ENCODE data around the gene MERTK. TPM values are rescaled to one million over a fixed set of nuclear protein-coding genes. Genes with fewer than 3 reads are reported as not detected.
A peak's percentile ranks its signal among the peaks of the same experiment; 100 is the strongest.
"Not testable (repeated sequence)": the region's sequence is repeated elsewhere in the genome, so short reads cannot be mapped to it uniquely, and the experiment has no call there.

The MERTK gene
- total RNA-seq, 2 donors from 2014 or later: 22.2 to 43.6 TPM

DNA sequence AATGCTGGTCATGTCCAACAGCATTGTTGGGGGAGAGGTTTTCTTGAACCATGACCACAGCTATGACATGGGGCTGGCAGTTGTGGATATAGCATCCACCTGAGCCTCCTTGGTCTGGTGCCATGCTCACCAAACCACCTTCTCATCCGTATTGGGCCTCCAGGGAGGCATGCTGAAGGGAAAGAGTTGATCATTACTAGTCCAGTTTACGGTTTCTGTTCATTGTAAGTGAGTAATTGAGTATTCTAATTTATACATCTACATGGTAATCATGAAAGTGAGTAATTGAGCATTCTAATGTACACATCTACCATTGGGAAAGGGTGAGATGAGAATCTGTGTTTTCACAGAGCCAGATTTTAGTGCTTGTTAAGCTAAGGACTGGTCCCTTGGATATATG lies 163.4 kb downstream of the MERTK start:
- TF ChIP-seq POLR2AphosphoS5 (IDR thresholded peaks at IDR 0.05) (no peak), POLR2A (IDR thresholded peaks at IDR 0.05) (no peak)
- TF ChIP-seq, protein P1, sequence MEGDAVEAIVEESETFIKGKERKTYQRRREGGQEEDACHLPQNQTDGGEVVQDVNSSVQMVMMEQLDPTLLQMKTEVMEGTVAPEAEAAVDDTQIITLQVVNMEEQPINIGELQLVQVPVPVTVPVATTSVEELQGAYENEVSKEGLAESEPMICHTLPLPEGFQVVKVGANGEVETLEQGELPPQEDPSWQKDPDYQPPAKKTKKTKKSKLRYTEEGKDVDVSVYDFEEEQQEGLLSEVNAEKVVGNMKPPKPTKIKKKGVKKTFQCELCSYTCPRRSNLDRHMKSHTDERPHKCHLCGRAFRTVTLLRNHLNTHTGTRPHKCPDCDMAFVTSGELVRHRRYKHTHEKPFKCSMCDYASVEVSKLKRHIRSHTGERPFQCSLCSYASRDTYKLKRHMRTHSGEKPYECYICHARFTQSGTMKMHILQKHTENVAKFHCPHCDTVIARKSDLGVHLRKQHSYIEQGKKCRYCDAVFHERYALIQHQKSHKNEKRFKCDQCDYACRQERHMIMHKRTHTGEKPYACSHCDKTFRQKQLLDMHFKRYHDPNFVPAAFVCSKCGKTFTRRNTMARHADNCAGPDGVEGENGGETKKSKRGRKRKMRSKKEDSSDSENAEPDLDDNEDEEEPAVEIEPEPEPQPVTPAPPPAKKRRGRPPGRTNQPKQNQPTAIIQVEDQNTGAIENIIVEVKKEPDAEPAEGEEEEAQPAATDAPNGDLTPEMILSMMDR (IDR thresholded peaks at IDR 0.05): no peak
- intact Hi-C loops (cut with DNase I): no loop called here
- Histone ChIP-seq H3K9me3 (no peaks in the 10 kb centered on the region), H3K27ac (no peak overlapping the region), H3K27me3 (replicated peaks; ENCODE audit: insufficient read depth) (no peaks in the 10 kb centered on the region), H3K4me3 (no peak overlapping the region), H3K4me1 (replicated peaks) (peaks cover 9% of the 10 kb centered on the region), H3K36me3 (no peaks in the 10 kb centered on the region)
- 90% methylated on average over 2 of the region's 2 CpGs for WGBS
- no peak for DNase-seq (ENCODE audit: low spot score)

DNA sequence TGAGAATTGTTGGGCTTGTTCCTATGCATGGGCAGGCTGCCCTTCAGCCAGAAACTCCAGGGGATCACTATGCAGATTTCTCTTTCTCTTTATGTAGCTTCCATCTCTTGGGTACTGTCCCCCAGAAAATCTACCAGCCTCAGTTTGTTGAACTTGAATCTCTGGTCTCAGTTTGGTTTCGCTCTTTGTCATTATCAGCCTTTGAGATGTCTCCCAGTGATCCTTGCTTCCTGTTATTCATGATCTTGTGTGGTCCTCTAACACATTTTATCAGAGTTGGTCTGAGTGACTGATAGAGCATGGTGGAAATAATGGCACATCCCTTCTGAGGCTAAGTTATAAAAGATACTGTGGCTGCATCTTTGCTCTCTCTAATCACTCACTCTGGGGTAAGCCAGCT lies 164.5 kb downstream of the MERTK start:
- TF ChIP-seq POLR2A (IDR thresholded peaks at IDR 0.05): no peak
- no peak for TF ChIP-seq POLR2AphosphoS5 (IDR thresholded peaks at IDR 0.05)
- TF ChIP-seq, protein P1 (IDR thresholded peaks at IDR 0.05): no peak
- H3K27me3 ChIP-seq (replicated peaks; ENCODE audit: insufficient read depth): no peaks in the 10 kb centered on the region
- DNase-seq (ENCODE audit: low spot score): no peak
- H3K9me3 ChIP-seq: no peaks in the 10 kb centered on the region
- intact Hi-C loops (cut with DNase I): no loop called here
- H3K36me3 ChIP-seq: no peaks in the 10 kb centered on the region
- 100% methylated on average over 1 of the region's 1 CpG for WGBS
- peaks cover 3% of the 10 kb centered on the region for H3K4me1 ChIP-seq (replicated peaks)
- peak overlapping the region in 1 of 2 donors; percentile 3 for H3K27ac ChIP-seq
- no peak overlapping the region for H3K4me3 ChIP-seq

DNA sequence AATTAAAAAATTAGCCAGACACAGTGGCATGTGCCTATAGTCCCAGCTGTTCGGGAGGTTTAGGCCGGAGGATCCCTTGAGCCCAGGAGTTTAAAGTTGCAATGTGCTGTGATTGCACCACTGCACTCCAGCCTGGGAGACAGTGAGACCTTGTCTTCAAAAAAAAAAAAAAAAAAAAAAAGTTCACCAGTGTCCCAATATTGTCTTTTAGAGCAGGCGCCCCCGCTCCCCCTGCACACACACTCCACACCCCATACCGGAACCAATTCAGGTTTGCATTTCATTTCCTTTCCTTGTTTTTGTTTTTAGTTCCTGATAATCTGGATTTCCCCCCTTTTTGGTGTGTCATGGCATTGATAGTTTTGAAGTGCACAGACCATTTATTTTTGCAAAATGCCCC lies 167.1 kb downstream of the MERTK start:
- no peaks in the 10 kb centered on the region for H3K27me3 ChIP-seq (replicated peaks; ENCODE audit: insufficient read depth)
- TF ChIP-seq POLR2AphosphoS5 (IDR thresholded peaks at IDR 0.05): no peak
- no peak for TF ChIP-seq POLR2A (IDR thresholded peaks at IDR 0.05)
- TF ChIP-seq, protein P1 (IDR thresholded peaks at IDR 0.05): no peak
- no peak for DNase-seq (ENCODE audit: low spot score)
- no peak overlapping the region for H3K27ac ChIP-seq
- no peaks in the 10 kb centered on the region for H3K4me1 ChIP-seq (replicated peaks)
- 96% methylated on average over 5 of the region's 5 CpGs for WGBS
- H3K4me3 ChIP-seq: no peak overlapping the region
- no peaks in the 10 kb centered on the region for H3K36me3 ChIP-seq
- intact Hi-C loops (cut with DNase I): no loop called here
- no peaks in the 10 kb centered on the region for H3K9me3 ChIP-seq

DNA sequence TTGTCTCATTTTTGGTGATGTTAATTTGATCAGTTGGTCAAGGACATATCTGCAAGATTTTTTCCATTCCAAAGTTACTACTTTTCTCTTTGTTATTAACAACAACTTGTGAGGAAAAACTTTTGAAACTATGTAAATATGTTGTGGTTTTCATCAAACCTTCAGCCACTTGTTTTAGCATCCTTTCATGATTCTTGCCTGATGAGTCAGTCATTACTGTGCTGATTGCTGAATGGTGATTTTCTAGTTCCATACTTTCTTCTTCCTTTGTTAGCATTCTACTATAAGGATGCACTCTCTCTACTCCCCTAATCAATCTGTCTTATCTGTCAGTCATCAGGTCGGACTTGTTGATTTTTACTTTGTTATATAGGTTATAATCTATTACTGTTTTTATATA lies 167.6 kb downstream of the MERTK start:
- Histone ChIP-seq H3K9me3 (no peaks in the 10 kb centered on the region), H3K27me3 (replicated peaks; ENCODE audit: insufficient read depth) (no peaks in the 10 kb centered on the region), H3K27ac (no peak overlapping the region), H3K4me1 (replicated peaks) (no peaks in the 10 kb centered on the region), H3K36me3 (no peaks in the 10 kb centered on the region), H3K4me3 (no peak overlapping the region)
- WGBS: 69% methylated on average over 1 of the region's 1 CpG
- no peak for DNase-seq (ENCODE audit: low spot score)
- intact Hi-C loops (cut with DNase I): no loop called here
- TF ChIP-seq POLR2A (IDR thresholded peaks at IDR 0.05): no peak

DNA sequence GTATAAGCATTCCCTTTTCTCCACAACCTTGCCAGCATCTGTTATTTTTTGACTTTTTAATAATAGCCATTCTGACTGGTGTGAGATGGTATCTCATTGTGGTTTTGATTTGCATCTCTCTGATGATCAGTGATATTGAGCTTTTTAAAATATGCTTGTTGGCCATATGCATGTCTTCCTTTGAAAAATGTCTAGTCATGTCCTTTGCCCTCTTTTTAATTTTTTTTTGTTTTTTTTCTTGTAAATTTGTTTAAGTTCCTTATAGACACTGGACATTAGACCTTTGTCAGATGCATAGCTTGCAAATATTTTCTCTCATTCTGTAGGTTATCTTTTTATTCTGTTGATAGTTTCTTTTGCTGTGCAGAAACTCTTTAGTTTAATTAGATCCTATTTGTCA lies 171.4 kb downstream of the MERTK start:
- H3K4me3 ChIP-seq; intact Hi-C loops (cut with DNase I); H3K27me3 ChIP-seq (replicated peaks; ENCODE audit: insufficient read depth); H3K36me3 ChIP-seq; H3K27ac ChIP-seq; H3K9me3 ChIP-seq; H3K4me1 ChIP-seq (replicated peaks); DNase-seq (ENCODE audit: low spot score): not testable (repeated sequence)

DNA sequence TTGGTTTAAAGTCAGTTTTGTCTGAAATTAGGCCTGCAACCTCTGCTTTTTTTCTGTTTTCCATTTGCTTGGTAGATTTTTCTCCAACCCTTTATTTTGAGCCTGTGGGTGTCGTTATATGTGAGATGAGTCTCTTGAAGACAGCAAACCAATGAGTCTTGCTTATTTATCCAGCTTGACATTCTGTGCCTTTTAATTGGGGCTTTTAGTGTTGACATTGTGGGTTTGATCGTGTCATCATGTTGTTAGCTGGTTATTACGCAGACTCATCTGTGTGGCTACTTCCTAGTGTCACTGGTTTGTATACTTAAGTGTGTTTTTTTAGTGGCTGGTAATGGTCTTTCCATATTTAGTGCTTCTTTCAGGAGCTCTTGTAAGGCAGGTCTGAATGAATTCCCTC lies 175.5 kb downstream of the MERTK start:
- TF ChIP-seq, protein P1 (IDR thresholded peaks at IDR 0.05): no peak
- peak; percentile 24 for TF ChIP-seq POLR2AphosphoS5 (IDR thresholded peaks at IDR 0.05)
- Histone ChIP-seq H3K9me3 (no peaks in the 10 kb centered on the region), H3K4me3 (no peak overlapping the region), H3K4me1 (replicated peaks) (no peaks in the 10 kb centered on the region), H3K36me3 (no peaks in the 10 kb centered on the region), H3K27me3 (replicated peaks; ENCODE audit: insufficient read depth) (no peaks in the 10 kb centered on the region), H3K27ac (no peak overlapping the region)
- intact Hi-C loops (cut with DNase I): no loop called here
- 75% methylated on average over 3 of the region's 3 CpGs for WGBS
- no peak for DNase-seq (ENCODE audit: low spot score)
